ENCODE measurements around the gene SMOC1. TPM values are rescaled to one million over a fixed set of nuclear protein-coding genes. Genes with fewer than 3 reads are reported as not detected.

The SMOC1 gene
- total RNA-seq, 3 donors from 2014 or later, result 2.9 to 32.6 (median 5.7) TPM

DNA sequence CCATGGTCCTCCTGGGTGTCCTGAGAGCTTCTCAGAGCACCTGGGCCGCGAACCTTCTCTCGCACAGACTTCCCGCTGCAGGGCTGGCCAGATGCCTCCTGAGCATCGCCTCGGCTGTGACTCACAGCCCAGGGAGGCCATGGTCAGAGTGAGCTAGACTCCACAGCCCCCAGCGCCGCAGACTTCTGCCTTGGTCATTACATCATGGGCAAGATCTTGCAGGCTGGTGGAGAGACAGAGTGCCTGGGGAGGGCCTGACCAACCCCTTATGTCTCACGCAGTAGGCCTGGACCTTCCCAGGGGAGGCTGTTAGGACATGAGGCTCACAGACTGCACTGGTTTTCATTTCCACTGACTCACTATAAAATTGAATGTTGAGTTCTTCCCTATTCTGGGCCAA is 41.8 kb downstream of the SMOC1 start:
- Histone ChIP-seq H3K27me3 (no peaks in the 10 kb centered on the region), H3K4me3 (no peak overlapping the region), H3K27ac (no peak overlapping the region), H3K9me3 (no peaks in the 10 kb centered on the region), H3K4me1 (no peaks in the 10 kb centered on the region), H3K36me3 (no peaks in the 10 kb centered on the region)
- intact Hi-C loops (cut with DNase I; ENCODE audit: low total_unique reads), result no loop called here
- no peak for TF ChIP-seq POLR2A (IDR thresholded peaks at IDR 0.05)
- no peak for TF ChIP-seq CTCF (IDR thresholded peaks at IDR 0.05)
- TF ChIP-seq POLR2AphosphoS5 (IDR thresholded peaks at IDR 0.05), result no peak
- DNase-seq (ENCODE audit: low spot score in 2 of 2), result no peak

DNA sequence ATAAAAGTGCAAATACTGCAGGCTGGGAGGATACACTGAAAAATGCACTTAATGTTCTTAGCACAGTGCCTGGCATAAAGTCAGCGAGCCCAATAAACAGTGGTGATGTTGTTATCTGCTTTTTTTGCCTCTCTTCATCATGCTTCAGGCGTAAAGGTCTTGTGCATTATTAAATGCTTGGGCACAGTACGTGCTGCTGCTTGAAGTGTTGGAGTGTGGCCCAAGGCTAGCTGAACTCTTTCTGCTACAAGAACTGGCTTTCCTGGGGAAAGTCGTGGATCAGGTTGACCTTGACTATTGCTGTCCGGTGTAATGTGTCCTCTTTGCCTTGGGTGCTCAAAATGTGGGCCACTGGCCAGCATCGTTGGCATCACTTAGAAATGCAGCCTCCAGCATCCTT is 43.0 kb downstream of the SMOC1 start:
- Histone ChIP-seq H3K27me3 (no peaks in the 10 kb centered on the region), H3K27ac (no peak overlapping the region), H3K4me1 (no peaks in the 10 kb centered on the region), H3K36me3 (no peaks in the 10 kb centered on the region), H3K4me3 (no peak overlapping the region), H3K9me3 (no peaks in the 10 kb centered on the region)
- peak in 1 of 2 donors; percentile 37 for DNase-seq (ENCODE audit: low spot score in 2 of 2)
- intact Hi-C loops (cut with DNase I; ENCODE audit: low total_unique reads), result no loop called here
- no peak for TF ChIP-seq CTCF (IDR thresholded peaks at IDR 0.05)
- TF ChIP-seq POLR2A (IDR thresholded peaks at IDR 0.05), result no peak
- no peak for TF ChIP-seq POLR2AphosphoS5 (IDR thresholded peaks at IDR 0.05)

- DNase-seq (ENCODE audit: low spot score in 2 of 2), result no peak
These were observed 45.0 kb downstream of the SMOC1 start for GRCh38 chr14:69924201-69924600.

DNA sequence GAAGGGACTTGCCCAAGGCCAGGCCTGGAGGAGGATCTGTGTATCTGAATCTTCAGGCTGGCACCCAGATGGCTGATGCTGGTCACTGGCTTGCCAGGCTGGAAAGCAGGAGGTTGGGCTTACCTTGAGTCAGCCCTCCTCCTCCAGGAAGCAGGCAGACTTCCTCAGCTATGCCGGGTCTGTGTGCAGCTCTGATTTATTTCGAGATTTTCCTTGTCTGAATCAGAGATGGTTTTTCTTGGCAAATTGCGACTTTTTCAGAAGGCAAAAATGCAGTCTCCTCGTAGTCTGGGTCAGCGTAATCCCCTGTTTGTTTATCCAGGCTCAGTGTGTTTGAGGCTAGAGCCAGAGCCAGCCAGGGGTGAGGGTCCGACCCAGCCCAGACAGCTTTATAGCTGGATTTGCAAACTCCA is 48.9 kb downstream of the SMOC1 start:
- H3K27ac ChIP-seq, result no peak overlapping the region
- H3K4me3 ChIP-seq, result no peak overlapping the region
- TF ChIP-seq POLR2A (IDR thresholded peaks at IDR 0.05) (no peak), POLR2AphosphoS5 (IDR thresholded peaks at IDR 0.05) (no peak), CTCF (IDR thresholded peaks at IDR 0.05) (no peak)
- no peak for DNase-seq (ENCODE audit: low spot score in 2 of 2)
- H3K9me3 ChIP-seq, result no peaks in the 10 kb centered on the region
- no peaks in the 10 kb centered on the region for H3K36me3 ChIP-seq
- intact Hi-C loops (cut with DNase I; ENCODE audit: low total_unique reads), result loop anchor here (5.0 kb wide), 1 partner anchor 399 kb away; no protein-coding TSS in a partner anchor
- H3K4me1 ChIP-seq, result no peaks in the 10 kb centered on the region
- H3K27me3 ChIP-seq, result no peaks in the 10 kb centered on the region

More at GRCh38 chr14:69924201-69924600, 45.0 kb downstream of the SMOC1 start:
- Histone ChIP-seq H3K9me3 (no peaks in the 10 kb centered on the region), H3K27me3 (no peaks in the 10 kb centered on the region), H3K4me3 (no peak overlapping the region), H3K4me1 (no peaks in the 10 kb centered on the region), H3K36me3 (no peaks in the 10 kb centered on the region), H3K27ac (no peak overlapping the region)
- intact Hi-C loops (cut with DNase I; ENCODE audit: low total_unique reads), result no loop called here
- TF ChIP-seq CTCF (IDR thresholded peaks at IDR 0.05) (no peak), POLR2A (IDR thresholded peaks at IDR 0.05) (no peak), POLR2AphosphoS5 (IDR thresholded peaks at IDR 0.05) (no peak)

- Histone ChIP-seq H3K4me1 (no peaks in the 10 kb centered on the region), H3K4me3 (no peak overlapping the region), H3K27me3 (no peaks in the 10 kb centered on the region), H3K36me3 (no peaks in the 10 kb centered on the region), H3K9me3 (no peaks in the 10 kb centered on the region), H3K27ac (no peak overlapping the region)
- intact Hi-C loops (cut with DNase I; ENCODE audit: low total_unique reads), result no loop called here
- TF ChIP-seq POLR2A (IDR thresholded peaks at IDR 0.05), result no peak
- no peak for DNase-seq (ENCODE audit: low spot score in 2 of 2)
These were observed 51.7 kb downstream of the SMOC1 start for GRCh38 chr14:69930780-69931379.
